Parathyroid adenoma (tissue), 2 donors: ENCODE measurements around the gene COX6B1.
"Not testable (repeated sequence)": the region's sequence is repeated elsewhere in the genome, so short reads cannot be mapped to it uniquely, and the experiment has no call there.

Experiments used
- H2AFZ ChIP-seq: fragments of 300-600 bp; sonication (generic); one replicate; pipeline ENCODE4 v1.7.0; 2017; ENCODE audit warnings: antibody characterized with exemption, mild to moderate bottlenecking
- H3K27ac ChIP-seq: fragments of 300-600 bp; sonication (generic); one replicate; pipeline ENCODE4 v1.7.0; 2017
- H3K27me3 ChIP-seq: fragments of 300-600 bp; sonication (generic); one replicate; pipeline ENCODE4 v1.7.0; 2017; ENCODE audit warnings: low read length; ENCODE audit not compliant: control insufficient read depth, insufficient read depth
- H3K36me3 ChIP-seq: fragments of 300-600 bp; sonication (generic); one replicate; pipeline ENCODE4 v1.7.0; 2017; ENCODE audit warnings: low read length; ENCODE audit not compliant: control insufficient read depth, insufficient read depth
- H3K4me1 ChIP-seq: fragments of 300-600 bp; sonication (generic); one replicate; pipeline ENCODE4 v1.7.0; 2017; ENCODE audit warnings: control low read depth
- H3K4me2 ChIP-seq: fragments of 300-600 bp; sonication (generic); one replicate; pipeline ENCODE4 v1.7.0; 2017; ENCODE audit warnings: low read length
- H3K4me3 ChIP-seq: fragments of 300-600 bp; sonication (generic); one replicate; pipeline ENCODE4 v1.7.0; 2017; ENCODE audit warnings: low read depth, low read length
- H3K79me2 ChIP-seq: fragments of 300-600 bp; sonication (generic); one replicate; pipeline ENCODE4 v1.7.0; 2017; ENCODE audit warnings: control low read depth
- H3K9ac ChIP-seq: fragments of 300-600 bp; sonication (generic); one replicate; pipeline ENCODE4 v1.7.0; 2017; ENCODE audit warnings: mild to moderate bottlenecking
- H3K9me3 ChIP-seq: fragments of 300-600 bp; sonication (generic); one replicate; pipeline ENCODE4 v1.7.0; 2017; ENCODE audit warnings: low read length; ENCODE audit not compliant: control insufficient read depth
- CTCF ChIP-seq: fragments of 300-600 bp; sonication (generic); IDR thresholded peaks from one replicate; pipeline ENCODE4 v1.7.0; 2017; ENCODE audit warnings: antibody characterized with exemption, mild to moderate bottlenecking
- donor health status: primary hyperparathyroidism.

The COX6B1 gene

GRCh38 chr19:35648017-35648961, at the start of gene COX6B1:
Gene COX6B1, plus strand, starts transcription at chr19:35648323. Its CDS starts 2,921 bp downstream, at chr19:35651244.
- H3K4me1 ChIP-seq = no peaks in the 10 kb centered on the region
- peak within 1 kb of the TSS; percentile 95 for H3K4me3 ChIP-seq
- H3K79me2 ChIP-seq = peaks cover 17% of the 10 kb centered on the region
- peak within 1 kb of the TSS; percentile 78 for H3K27ac ChIP-seq
- H3K4me2 ChIP-seq = peak within 1 kb of the TSS; percentile 75
- no peaks in the 10 kb centered on the region for H3K36me3 ChIP-seq
- no peaks in the 10 kb centered on the region for H3K27me3 ChIP-seq
- peak within 1 kb of the TSS; percentile 76 for H2AFZ ChIP-seq
- no peak for TF ChIP-seq CTCF
- H3K9me3 ChIP-seq = no peaks in the 10 kb centered on the region
- H3K9ac ChIP-seq = peak within 1 kb of the TSS; percentile 32

- no peak overlapping the region for H3K4me2 ChIP-seq
- H3K27ac ChIP-seq = no peak overlapping the region
- H3K9ac ChIP-seq = no peak overlapping the region
- H2AFZ ChIP-seq = no peak overlapping the region
- no peaks in the 10 kb centered on the region for H3K4me1 ChIP-seq
- H3K9me3 ChIP-seq = no peaks in the 10 kb centered on the region
- no peaks in the 10 kb centered on the region for H3K79me2 ChIP-seq
- no peak overlapping the region for H3K4me3 ChIP-seq
- no peaks in the 10 kb centered on the region for H3K27me3 ChIP-seq
- no peaks in the 10 kb centered on the region for H3K36me3 ChIP-seq
- no peak for TF ChIP-seq CTCF
These were observed 46.2 kb upstream of the COX6B1 start for GRCh38 chr19:35601971-35602370.

GRCh38 chr19:35604436-35604835, 43.7 kb upstream of the COX6B1 start:
- H3K9ac ChIP-seq, H3K4me3 ChIP-seq, H3K4me2 ChIP-seq, H3K27ac ChIP-seq, H3K9me3 ChIP-seq, H3K4me1 ChIP-seq, H3K79me2 ChIP-seq, H2AFZ ChIP-seq, H3K27me3 ChIP-seq, H3K36me3 ChIP-seq: not testable (repeated sequence)

- H3K4me1 ChIP-seq, H3K9me3 ChIP-seq, H2AFZ ChIP-seq, H3K27me3 ChIP-seq, H3K27ac ChIP-seq, H3K4me2 ChIP-seq, H3K79me2 ChIP-seq, H3K36me3 ChIP-seq, H3K4me3 ChIP-seq, H3K9ac ChIP-seq: not testable (repeated sequence)
These were observed 41.0 kb upstream of the COX6B1 start for GRCh38 chr19:35607170-35607569.

GRCh38 chr19:35607661-35608060, 40.5 kb upstream of the COX6B1 start:
- Histone ChIP-seq H3K9ac (no peak overlapping the region), H2AFZ (no peak overlapping the region), H3K79me2 (no peaks in the 10 kb centered on the region), H3K36me3 (no peaks in the 10 kb centered on the region), H3K4me1 (no peaks in the 10 kb centered on the region), H3K9me3 (no peaks in the 10 kb centered on the region), H3K4me2 (no peak overlapping the region), H3K27me3 (no peaks in the 10 kb centered on the region), H3K4me3 (no peak overlapping the region), H3K27ac (no peak overlapping the region)
- no peak for TF ChIP-seq CTCF
